Measurements from ENCODE around the gene HDGFL2. TPM values are rescaled to one million over a fixed set of nuclear protein-coding genes. Genes with fewer than 3 reads are reported as not detected.
A peak's percentile ranks its signal among the peaks of the same experiment; 100 is the strongest.

The HDGFL2 gene
- total and polyA plus RNA-seq, 2 donors from 2014 or later = 37.8 to 38.8 TPM

- H3K36me3 ChIP-seq (ENCODE audit: control insufficient read depth in 2 of 3, insufficient read depth in 3 of 3, low read length in 3 of 3) = peaks cover 3 to 18% (median 11%) of the 10 kb centered on the region in 3 donors
- peak overlapping the region in 1 of 3 donors; percentile 81 for H3K9ac ChIP-seq (ENCODE audit: low read length in 3 of 3)
- FAIRE-seq = no peak
- TF ChIP-seq CTCF (IDR thresholded peaks at IDR 0.05; ENCODE audit: borderline replicate concordance, extremely low read depth, insufficient read depth) = no peak
- peak overlapping the region in 1 of 2 donors; percentile 14 for H3K27ac ChIP-seq (ENCODE audit: low read depth in 2 of 2, low read length in 2 of 2)
- H3K9me3 ChIP-seq (ENCODE audit: control insufficient read depth in 2 of 3, insufficient read depth in 1 of 3, low read length in 3 of 3) = no peaks in the 10 kb centered on the region
- DNase-seq = peak; percentile 85 to 92 (median 90)
- intact Hi-C loops (cut with DNase I) = no loop called here
- H3K4me1 ChIP-seq (ENCODE audit: control insufficient read depth in 2 of 3, insufficient read depth in 2 of 3, low read depth in 1 of 3, low read length in 3 of 3) = peaks cover 0 to 18% (median 7%) of the 10 kb centered on the region in 3 donors
- peak overlapping the region in 2 of 3 donors; percentile 37 to 78 for H3K4me3 ChIP-seq (ENCODE audit: low read length in 3 of 3)
- no peaks in the 10 kb centered on the region for H3K27me3 ChIP-seq (ENCODE audit: control insufficient read depth, insufficient read depth, low read length)
These were observed 16.2 kb upstream of the HDGFL2 start for GRCh38 chr19:4455719-4456475.

GRCh38 chr19:4456476-4456842 is 15.6 kb upstream of the HDGFL2 start:
- Histone ChIP-seq H3K4me1 (ENCODE audit: control insufficient read depth in 2 of 3, insufficient read depth in 2 of 3, low read depth in 1 of 3, low read length in 3 of 3) (peaks cover 0 to 18% (median 7%) of the 10 kb centered on the region in 3 donors), H3K27me3 (ENCODE audit: control insufficient read depth, insufficient read depth, low read length) (no peaks in the 10 kb centered on the region), H3K4me3 (ENCODE audit: low read length in 3 of 3) (peak overlapping the region; percentile 67 to 87 (median 78)), H3K27ac (ENCODE audit: low read depth in 2 of 2, low read length in 2 of 2) (peak overlapping the region; percentile 71 to 72), H3K9ac (ENCODE audit: low read length in 3 of 3) (peak overlapping the region; percentile 56 to 87 (median 81)), H3K36me3 (ENCODE audit: control insufficient read depth in 2 of 3, insufficient read depth in 3 of 3, low read length in 3 of 3) (peaks cover 3 to 14% (median 11%) of the 10 kb centered on the region in 3 donors), H3K9me3 (ENCODE audit: control insufficient read depth in 2 of 3, insufficient read depth in 1 of 3, low read length in 3 of 3) (no peaks in the 10 kb centered on the region)
- DNase-seq (peak in 3 of 5 donors; percentile 59 to 73 (median 67)), FAIRE-seq (no peak)
- TF ChIP-seq CTCF (IDR thresholded peaks at IDR 0.05; ENCODE audit: borderline replicate concordance, extremely low read depth, insufficient read depth) = no peak
- intact Hi-C loops (cut with DNase I) = no loop called here

- Histone ChIP-seq H3K4me3 (ENCODE audit: low read length in 3 of 3) (peak overlapping the region; percentile 67 to 87 (median 78)), H3K9ac (ENCODE audit: low read length in 3 of 3) (peak overlapping the region; percentile 56 to 87 (median 81)), H3K27me3 (ENCODE audit: control insufficient read depth, insufficient read depth, low read length) (no peaks in the 10 kb centered on the region), H3K36me3 (ENCODE audit: control insufficient read depth in 2 of 3, insufficient read depth in 3 of 3, low read length in 3 of 3) (peaks cover 3 to 13% (median 11%) of the 10 kb centered on the region in 3 donors), H3K9me3 (ENCODE audit: control insufficient read depth in 2 of 3, insufficient read depth in 1 of 3, low read length in 3 of 3) (no peaks in the 10 kb centered on the region), H3K27ac (ENCODE audit: low read depth in 2 of 2, low read length in 2 of 2) (peak overlapping the region; percentile 74 to 78), H3K4me1 (ENCODE audit: control insufficient read depth in 2 of 3, insufficient read depth in 2 of 3, low read depth in 1 of 3, low read length in 3 of 3) (peaks cover 0 to 18% (median 7%) of the 10 kb centered on the region in 3 donors)
- intact Hi-C loops (cut with DNase I) = no loop called here
- TF ChIP-seq CTCF (IDR thresholded peaks at IDR 0.05; ENCODE audit: borderline replicate concordance, extremely low read depth, insufficient read depth) = no peak
- peak; percentile 83 to 94 (median 87) for DNase-seq
- FAIRE-seq = no peak
These were observed 15.0 kb upstream of the HDGFL2 start for GRCh38 chr19:4456843-4457653.
